HG02870 (cell line): ENCODE results near the gene SMURF1.

Experiments used
- ATAC-seq: cut with Tn5 transposase; IDR thresholded peaks from one replicate; pipeline ENCODE4 v1.9.1; 2021; ENCODE audit warnings: mild to moderate bottlenecking, moderate library complexity; ENCODE audit not compliant: unreplicated experiment

SMURF1 gene

DNA sequence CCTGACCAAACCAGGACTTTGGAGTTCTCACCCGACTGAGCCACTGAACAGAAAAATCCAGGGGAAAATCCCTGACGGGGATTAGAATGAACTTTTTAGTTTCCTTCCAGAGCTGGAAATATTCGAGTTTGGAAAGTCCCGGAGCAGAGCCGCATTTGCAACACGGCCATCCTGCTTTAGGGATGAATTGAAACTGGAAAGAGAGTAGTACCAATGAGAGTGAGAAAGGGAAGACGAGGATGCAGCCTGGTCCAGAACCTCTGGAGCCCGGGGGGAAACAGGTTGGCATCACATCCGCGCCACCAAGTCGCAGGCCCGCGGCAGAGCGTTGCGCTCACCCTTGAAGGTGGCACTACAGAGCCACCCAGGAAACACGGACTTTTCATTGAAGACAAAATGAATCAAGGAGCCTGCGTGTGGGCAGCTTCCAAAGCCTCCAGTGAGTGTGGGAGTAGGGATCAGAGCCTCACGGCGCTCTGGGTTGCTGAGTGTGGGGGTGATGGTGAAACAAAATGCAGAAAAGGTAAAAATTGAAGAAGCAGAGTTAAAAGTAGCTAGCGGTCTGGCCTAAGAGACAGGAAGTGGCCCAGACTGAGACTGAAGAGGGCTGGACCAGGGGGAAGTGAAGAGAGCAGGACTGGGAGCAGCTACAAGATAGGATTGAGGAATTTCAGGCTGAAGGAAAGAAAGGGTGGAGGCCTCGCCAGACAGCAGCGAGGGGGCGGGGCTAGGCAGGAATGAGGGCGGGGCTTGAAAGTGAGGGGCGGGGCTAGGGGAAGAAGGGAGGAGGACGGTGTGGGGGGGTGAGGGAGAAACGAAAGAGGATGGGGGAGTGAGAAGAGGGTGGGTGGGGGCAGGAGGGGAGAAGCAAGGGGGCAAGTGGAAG lies 1.8 kb downstream of the SMURF1 start:
- no peak for ATAC-seq

DNA sequence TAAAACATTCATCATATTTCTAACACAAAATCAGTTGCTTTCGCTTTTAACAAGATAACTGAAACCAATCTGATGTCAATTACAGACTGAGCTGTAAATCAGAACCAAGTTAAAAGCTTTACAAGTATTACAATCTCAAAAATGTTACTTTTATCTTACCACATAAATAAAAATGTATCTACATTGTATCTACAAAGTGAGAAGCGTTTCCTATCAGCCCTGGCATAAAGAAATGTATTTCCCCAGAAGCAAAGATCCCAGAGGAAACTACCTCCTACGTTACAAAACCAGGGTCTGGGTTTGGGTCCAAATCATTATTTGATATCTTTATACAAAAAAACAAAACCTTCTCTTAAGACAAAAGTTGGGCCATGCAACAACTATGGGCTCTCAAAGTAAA lies 2.6 kb downstream of the SMURF1 start:
- ATAC-seq: no peak

DNA sequence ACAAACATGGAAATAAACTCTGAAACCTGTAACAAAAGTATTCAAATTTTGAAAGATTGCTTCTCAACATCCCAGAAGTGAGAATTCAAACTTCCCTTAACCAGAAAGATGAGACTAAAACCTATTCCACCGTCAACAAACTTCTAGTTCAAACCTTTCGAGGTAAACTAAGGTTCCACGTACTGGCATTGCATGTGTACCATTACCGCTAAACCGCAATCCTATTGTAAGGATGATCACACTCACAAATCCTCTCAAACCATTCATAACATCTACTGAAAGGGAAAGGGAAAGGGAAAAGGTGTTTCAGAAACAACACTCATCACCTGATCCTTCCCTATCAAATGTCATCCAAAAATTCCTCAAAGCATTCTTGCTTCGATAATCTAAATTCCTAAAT lies 3.1 kb downstream of the SMURF1 start:
- no peak for ATAC-seq

DNA sequence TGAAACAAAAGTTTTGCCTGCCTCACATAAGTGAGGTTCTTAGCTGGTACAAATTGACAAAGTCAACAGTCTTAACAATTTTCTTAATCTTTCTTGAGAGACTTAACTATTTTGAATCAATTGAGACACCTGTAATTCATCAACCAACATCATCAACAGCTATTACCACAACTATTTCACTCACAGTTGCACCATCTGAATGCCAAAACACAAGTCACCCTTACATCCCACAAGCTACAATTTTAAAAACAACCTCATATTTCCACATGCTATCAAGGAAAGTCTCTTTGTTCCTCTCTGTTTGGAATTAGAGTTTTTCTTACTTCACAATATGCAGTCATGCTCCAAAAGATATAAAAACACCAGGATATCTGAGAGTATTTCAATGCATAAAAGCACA lies 4.9 kb downstream of the SMURF1 start:
- ATAC-seq: no peak

DNA sequence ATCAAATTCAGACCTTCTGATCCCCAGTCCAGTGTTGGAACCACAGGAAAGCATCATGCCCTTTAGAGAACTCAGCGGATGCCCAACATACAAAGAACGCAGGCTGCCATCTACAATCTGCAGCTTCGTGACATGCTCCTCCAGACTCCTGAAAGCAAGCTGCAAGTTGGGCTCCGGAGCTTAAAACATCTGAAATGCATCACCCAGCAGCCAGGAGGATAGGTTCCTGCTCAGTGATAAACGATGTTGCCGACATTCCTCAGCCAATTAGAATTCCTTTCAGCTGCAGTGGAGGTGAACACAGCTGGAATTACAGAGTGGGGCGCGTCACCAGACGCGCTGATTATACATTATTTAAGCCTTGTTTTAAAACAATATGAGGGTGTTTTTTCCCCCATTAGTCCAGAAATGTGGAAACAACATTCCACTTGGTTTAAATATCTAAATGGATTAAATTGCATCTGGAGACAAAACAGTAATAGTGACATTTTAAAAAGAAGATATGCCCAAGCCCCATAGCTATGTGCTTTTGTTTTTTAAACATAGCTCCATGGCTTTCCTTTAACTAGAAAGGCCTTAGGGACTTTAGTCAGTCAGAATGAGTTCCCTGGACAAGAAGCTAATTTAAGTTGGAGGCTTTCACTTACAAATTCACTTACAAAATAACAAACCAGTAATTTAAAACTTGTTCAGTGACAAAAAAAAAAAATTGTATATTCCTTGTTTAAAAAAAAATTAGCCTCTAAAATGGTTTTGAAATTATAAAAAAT lies 6.3 kb downstream of the SMURF1 start:
- no peak for ATAC-seq

DNA sequence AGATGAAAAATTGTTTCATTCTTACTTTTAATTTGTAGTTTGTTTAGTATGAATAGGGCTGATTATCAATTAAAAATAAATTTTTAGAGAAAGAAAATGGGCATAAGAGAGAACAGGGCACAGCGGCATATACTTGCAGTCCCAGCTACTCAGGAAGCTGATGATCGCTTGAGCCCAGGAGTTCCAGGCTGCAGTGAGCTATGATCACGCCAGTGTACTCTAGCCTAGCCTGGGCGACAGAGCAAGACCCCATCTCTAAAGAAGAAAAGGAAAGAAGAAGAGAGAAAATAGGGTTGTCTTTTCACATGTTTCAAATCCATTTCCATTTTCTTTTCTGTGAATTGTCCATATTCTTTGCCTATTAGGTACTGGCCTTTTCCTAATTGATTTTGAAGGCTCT lies 8.0 kb downstream of the SMURF1 start:
- ATAC-seq: no peak

DNA sequence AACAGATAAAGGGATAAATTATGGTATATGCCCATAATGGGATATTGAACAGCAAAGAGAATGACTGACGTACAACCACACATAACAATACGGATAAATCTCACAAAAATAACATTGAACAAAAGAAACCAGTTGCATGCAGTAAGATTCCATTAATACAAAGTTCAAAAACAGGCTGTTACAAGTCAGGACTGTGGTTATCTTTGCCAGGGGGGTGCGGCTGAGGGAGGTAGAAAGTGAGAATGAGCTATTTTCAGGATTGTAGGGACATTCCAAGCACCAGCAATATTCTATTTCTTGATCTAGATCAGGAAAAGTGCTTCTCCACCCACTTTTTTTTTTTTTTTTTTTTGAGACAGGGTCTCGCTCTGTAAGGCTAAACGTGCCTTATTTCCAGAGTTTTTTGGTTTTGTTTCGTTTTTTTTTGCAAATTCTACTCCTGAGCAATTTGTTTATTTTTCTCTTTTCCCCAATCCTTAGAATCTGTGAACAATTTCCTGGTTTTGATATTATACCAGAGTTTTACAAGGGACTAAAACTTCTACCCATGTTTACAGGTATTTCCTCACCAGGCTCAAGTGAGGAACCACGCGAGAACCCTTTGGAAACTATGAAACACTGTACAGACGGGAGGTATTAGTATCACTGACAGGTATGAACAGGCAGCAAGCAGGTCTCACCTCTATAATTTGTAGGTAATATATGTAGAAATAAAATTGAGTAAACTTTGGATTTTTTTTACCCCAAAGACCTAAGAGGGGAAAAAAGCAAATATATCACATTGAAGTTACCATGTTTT lies 9.9 kb downstream of the SMURF1 start:
- ATAC-seq: no peak

DNA sequence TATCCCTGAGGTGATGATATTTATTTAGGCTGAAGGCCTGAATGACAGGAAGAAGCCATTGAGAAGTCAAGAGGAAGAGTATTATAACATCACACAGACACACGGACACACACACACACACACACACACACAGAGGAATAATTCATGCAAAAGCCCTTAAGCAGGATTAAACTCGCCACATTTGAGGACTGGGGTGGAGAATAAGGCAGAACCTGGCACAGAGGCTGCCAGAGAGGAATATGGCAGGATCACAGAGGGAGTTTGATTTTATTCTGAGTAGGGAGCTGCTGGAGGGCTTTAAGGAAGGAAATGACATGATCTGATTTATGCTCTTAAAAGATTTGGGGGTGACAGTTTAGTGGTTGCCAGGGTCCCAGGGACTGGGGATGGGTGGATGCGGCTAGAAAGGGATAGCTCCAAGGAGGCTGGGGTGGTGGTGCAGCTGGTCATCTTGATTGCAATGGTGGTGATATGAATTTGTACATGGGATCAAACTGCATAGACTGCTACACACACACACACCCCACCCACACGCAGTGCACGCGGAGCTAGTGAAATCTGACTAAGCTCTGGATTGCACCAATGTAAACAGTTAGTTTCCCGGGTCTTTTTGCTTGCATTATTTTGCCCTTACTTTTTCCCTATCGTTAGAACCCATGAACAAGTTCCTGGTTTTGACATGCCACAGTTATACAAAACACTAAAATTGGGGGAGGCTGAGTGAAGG lies 11.2 kb downstream of the SMURF1 start:
- no peak for ATAC-seq

DNA sequence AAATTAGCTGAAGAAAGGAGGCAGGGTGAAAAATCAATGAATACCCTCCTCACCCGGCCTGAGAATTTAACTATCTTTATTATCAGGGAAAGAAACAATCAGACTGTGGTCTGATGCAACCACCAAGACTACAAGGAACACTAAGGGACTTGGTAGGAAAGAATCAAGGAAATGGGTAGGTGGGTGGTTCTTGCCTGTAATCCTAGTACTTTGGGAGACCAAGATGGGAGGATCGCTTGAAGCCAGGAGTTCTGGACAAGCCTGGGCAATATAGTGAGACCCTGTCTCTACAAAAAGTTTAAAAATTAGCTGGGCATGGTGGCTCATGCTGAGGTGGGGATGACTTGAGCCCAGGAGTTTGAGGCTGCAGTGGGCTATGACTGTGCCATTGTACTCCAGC lies 12.6 kb downstream of the SMURF1 start:
- ATAC-seq: no peak

DNA sequence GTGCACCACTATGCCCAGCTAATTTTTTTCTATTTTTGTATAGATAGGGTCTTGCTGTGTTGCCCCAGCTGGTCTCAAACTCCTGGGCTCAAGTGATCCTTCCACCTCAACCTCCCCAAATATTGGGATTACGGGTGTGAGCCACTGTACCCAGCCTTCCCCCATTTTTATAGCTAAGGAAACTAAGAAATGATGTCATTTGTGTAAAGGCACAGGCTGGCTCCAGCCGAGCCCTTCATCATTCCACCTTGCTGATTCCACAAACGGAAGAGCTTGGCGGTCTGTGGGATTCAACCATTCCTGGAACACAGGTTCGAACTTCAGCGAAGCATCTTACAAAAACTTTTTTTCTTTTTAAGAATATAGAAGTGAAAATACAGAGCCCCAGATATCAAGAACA lies 14.4 kb downstream of the SMURF1 start:
- no peak for ATAC-seq

DNA sequence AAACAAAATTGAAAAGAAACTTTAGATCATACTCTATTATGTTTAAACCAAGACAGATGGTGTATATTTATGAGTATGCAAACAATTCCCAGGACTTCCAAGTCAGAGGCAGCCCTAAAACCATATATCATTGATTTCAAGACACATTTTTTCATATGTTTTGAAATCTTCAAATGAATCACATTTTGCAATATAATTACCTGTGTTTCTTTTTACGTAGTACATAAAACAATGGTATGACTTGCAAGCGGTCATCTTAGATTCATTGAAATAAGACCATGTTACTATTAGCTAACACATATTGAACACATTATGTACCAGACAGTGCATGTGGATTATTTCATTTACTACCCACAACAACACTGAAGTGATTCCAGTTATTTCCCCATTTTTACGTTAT lies 14.9 kb downstream of the SMURF1 start:
- no peak for ATAC-seq

DNA sequence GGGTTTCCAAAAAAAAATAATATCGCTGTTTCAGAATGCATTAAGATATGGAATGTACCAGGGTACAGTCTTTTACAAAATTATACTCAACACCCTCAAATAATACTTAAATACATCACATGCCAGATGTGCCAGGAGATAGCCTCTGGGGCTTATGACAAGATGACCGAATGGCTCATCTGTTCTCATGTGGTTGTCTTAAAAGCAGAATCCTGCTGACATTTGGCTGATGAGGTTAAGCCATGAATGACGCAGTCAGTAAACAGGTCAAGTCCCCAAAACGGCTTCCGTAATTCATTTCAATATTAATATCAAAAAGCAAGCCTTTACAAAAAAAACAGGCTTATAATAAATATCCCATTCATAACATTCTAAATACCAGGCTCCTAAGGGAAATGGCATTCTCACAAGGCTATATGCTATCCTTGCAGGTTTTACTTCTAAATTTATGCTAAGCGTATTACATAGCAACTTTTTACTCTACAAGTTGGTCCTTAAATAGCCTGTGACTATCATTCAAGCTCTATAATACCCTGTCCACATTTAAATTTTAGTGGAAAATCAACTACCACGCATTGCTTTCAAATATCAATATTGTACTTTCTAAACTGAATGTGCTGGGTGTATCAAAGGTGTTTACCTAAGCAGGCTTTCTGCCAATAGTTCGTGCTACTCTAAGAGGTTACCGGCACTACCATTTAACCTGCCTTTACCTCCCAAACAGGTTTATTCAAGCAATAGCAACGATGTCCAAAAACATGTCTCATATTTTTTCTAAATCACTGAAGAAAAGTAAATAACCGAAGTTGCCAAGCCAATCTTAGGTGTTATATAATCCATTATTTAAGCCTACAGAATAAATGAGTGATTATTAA lies 15.6 kb downstream of the SMURF1 start:
- ATAC-seq: no peak

DNA sequence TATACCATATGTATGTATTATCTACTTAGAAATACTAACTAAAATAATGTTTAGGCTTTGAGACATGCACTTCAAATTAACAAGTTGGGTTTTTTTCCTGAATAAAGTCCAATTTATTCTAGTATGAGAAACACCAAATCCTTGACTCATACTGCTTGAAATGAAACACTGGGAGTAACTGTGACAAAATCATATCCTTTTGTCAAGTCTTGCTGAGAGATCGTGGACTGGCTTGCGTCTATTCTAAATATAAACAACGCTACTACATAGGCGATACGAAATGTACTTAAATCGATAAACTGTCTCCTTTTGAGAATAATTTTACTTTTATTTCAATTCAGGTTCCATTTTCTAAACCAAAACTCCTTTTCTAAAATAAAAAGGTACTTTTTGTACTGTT lies 16.3 kb downstream of the SMURF1 start:
- ATAC-seq: no peak

DNA sequence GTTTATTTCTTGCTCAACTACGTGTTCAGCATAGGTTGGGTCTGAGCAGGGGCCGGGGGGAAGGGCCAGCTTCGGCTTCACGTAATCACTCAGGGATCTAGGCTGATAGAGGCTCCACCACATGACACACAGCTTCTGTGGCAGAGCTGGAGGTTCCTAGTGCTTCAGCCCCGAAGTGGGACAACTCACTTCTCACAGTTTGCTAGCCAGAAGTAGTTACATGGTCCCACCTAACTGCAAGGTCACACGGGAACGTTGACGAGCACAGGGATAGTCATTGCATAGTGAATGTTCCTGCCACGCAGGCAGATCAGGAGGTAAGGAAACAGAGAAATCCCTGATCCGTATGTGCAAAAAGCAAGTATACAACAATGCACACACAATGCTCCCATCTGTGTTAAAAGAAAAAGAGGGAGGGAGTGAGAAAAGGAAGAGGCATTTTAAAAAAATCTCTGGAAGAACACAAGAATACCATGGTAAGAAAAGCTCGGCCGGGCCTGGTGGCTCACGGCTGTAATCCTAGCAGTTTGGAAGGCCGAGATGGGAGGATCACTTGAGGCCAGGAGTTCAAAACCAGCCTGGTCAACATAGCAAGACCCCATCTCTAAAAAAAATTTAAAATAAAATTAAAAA lies 16.9 kb downstream of the SMURF1 start:
- ATAC-seq: no peak

DNA sequence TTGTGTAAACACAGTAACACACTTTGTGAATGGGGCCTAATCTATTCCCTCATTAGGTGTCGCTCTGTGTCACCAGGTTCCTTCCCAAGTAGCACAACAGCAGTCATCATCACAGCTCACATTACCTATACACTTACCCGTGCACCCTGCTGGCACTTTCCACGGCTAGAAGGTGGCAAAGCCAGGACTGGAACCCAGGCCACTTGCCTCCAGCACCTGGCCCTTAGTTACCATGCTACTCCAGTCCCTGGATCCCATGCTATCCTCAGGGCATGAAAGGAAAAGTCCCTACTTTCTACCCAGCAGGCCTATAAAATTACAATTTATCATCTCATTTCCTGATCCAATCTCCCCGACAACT lies 18.4 kb downstream of the SMURF1 start:
- no peak for ATAC-seq

DNA sequence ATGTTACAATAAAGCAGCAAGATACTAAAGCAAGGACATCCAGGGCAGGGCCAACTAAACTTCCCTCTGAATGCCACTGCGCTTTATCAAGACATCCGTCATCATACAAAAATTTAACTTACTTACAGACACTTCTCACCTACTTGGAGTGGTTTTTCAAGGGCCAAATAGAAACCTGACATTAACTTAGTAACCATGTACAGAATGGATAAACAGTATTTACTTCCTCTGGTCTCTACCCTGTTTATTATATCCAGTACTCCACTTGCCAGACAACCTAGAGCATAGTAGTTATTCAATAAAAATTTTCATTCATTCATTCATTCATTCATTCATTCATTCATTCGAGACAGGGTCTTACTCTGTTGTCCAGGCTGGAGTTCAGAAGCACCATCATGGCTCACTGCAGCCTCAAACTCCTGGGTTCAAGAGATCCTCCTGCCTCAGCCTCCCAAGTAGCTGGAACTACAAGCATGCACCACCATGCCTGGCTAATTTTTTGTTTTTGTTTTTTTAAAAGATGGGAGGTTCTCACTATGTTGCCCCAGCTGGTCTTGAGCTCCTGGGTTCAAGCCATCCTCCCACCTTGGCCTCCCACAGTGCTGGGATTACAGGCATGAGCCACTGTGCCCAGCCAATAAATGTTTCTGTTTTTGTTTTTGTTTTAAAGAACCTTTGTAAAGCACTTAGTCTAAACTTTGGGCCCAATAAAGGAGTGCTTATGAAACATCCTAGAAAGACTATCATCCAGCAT lies 19.0 kb downstream of the SMURF1 start:
- ATAC-seq: no peak

DNA sequence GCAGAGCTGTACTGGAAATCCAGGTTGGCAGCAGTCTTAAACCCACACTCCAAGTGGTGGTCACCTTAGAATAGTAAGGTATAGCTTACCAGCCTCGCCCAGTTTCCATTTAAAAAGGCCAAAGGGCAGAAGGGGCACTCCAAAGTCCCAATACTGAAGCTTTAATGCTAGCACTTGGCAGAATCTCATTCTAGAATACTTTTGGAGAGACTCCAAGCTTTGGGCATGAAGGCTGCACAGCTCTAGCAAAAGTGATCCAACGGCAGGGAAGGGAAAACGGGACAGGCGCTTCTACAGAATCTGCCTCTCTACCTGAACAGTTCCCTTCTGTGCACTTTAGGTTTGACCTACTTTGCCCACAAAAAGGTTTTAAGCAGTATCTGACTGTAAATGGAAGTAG lies 19.7 kb downstream of the SMURF1 start:
- ATAC-seq: no peak

DNA sequence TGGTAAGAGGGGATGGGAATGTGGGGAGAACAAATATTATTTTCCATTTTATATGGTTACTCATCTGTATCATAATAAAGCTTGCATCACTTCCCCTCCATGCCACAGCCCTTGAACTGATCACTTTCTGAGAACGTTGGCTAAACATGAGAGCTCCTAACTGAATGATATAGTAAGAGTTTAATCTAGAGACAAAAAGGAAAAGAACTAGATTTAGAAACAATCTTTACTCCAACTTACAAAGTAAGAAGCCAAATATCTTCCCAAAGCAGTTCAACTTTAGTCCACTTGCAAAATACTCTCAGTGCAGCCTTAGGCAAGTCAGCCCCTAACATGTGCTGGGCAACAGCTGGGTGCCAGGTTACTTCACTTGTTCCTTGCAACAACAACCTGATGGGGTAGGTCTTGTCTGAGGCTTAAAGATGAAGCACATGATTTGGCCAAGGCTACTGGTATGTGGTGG lies 20.3 kb downstream of the SMURF1 start:
- ATAC-seq: no peak

DNA sequence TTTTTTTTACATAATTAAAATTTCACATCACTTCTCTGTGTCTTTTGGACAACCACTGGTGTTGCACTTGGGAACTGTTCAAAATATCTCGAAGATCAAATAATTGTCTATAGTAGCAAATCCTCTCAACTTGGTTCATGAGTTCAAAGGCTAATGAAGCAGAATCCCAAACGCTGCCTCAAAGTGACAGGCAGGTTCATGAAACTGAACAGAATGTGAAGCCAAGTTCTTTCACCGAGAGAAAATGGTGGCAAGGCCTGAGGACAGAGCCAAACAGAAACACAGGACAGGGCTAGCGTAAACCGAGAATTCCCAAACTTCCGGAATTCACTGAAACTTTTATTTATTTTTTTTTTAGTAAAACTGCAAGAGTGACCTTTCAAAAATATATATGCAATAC lies 21.1 kb downstream of the SMURF1 start:
- no peak for ATAC-seq
